Measurements from ENCODE around the gene LIME1. TPM values are rescaled to one million over a fixed set of nuclear protein-coding genes. Genes with fewer than 3 reads are reported as not detected.

Gene LIME1
- total and polyA plus RNA-seq, 2 of the 8 experiments (the other 6 are each of a cell fraction or from before 2014, with no cell fraction given): 4.5 to 5.9 TPM

DNA sequence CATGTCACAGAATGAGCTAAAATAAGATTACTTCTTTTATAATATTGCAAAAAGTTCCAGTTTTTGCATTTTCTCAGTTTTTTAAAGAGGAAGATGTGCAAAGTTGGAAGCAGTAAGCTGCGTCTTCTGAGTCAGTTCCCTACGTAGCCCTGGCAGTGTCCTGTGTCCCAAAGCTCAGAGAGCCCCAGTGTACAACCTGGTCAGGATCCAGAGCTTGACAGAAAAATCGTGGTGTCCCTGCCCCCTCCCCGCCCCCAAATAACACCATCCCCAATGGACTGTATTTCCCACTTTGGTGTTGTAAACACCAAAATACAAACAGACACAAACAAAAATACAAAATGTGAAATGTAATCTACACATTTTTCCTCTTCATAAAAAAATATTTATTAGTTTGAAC is 7.7 kb downstream of the LIME1 start:
- Histone ChIP-seq H2BK15ac (ENCODE audit: low read length) (no peak overlapping the region), H3K9me3 (ENCODE audit: insufficient read depth in 2 of 2, low read depth in 1 of 2, low read length in 1 of 2) (no peaks in the 10 kb centered on the region), H3K36me3 (ENCODE audit: control insufficient read depth in 2 of 4, insufficient read depth in 4 of 4, low read length in 3 of 4) (peaks cover 0 to 12% (median 6%) of the 10 kb centered on the region in 4 experiments; a peak in 3 of 8 replicates), H3K4me2 (ENCODE audit: insufficient read depth in 1 of 2, low read depth in 2 of 2, low read length in 2 of 2) (no peak overlapping the region), H3K4me1 (replicated peaks in 1 of 4; ENCODE audit: control insufficient read depth in 3 of 4, insufficient read depth in 4 of 4, low read length in 3 of 4) (peaks cover 0 to 8% (median 7%) of the 10 kb centered on the region in 4 experiments; a peak in 5 of 7 replicates), H3K23ac (ENCODE audit: insufficient read length) (no peak overlapping the region), H4K8ac (ENCODE audit: extremely low read depth, insufficient read depth, low read length) (no peak overlapping the region), H2BK20ac (ENCODE audit: low read length) (no peak overlapping the region), H3K23me2 (ENCODE audit: low read depth, low read length) (peaks cover 8% of the 10 kb centered on the region; the same call in 1 of the 2 replicates), H3K14ac (ENCODE audit: insufficient read length) (no peak overlapping the region), H2BK120ac (replicated peaks; ENCODE audit: low read depth, low read length) (no peak overlapping the region), H3K27ac (ENCODE audit: low read depth, low read length) (no peak overlapping the region), H3K18ac (ENCODE audit: extremely low read depth, low read length) (no peak overlapping the region), H3K4ac (replicated peaks; ENCODE audit: insufficient read length, low read depth, low read length) (no peak overlapping the region), H3K56ac (replicated peaks; ENCODE audit: insufficient read length, low read depth, low read length) (no peak overlapping the region), H2AK5ac (ENCODE audit: low read depth, low read length) (no peak overlapping the region), H3K9ac (replicated peaks in 1 of 4; ENCODE audit: extremely low read depth in 1 of 4, low read depth in 3 of 4, low read length in 3 of 4) (no peak overlapping the region), H3K79me2 (ENCODE audit: control insufficient read depth in 1 of 2, insufficient read depth in 2 of 2, low read length in 2 of 2) (no peaks in the 10 kb centered on the region), H2BK12ac (ENCODE audit: low read depth, low read length) (no peak overlapping the region), H2BK5ac (ENCODE audit: low read depth, low read length) (no peak overlapping the region), H4K91ac (replicated peaks; ENCODE audit: insufficient read length, low read length) (no peak overlapping the region), H4K5ac (ENCODE audit: insufficient read length, low read depth, low read length) (no peak overlapping the region), H3K4me3 (ENCODE audit: extremely low read depth in 1 of 4, insufficient read depth in 2 of 4, low read depth in 3 of 4, low read length in 4 of 4) (no peak overlapping the region), H3K27me3 (replicated peaks in 1 of 4; ENCODE audit: control insufficient read depth in 3 of 4, extremely low read depth in 1 of 4, insufficient read depth in 3 of 4, low read length in 3 of 4) (no peaks in the 10 kb centered on the region), H2AFZ (ENCODE audit: low read length) (no peak overlapping the region), H3K79me1 (ENCODE audit: low read depth, low read length) (no peaks in the 10 kb centered on the region; the same call in 1 of the 2 replicates), H4K20me1 (replicated peaks in 1 of 2; ENCODE audit: control insufficient read depth in 1 of 2, insufficient read depth in 2 of 2, low read length in 2 of 2) (peaks cover 0 to 3% of the 10 kb centered on the region in 2 experiments)
- WGBS, 2 experiments (ENCODE audit: extremely low coverage in 1 of 2, insufficient coverage in 1 of 2, insufficient read length in 1 of 2, insufficient replicate concordance in 2 of 2, low coverage in 1 of 2, low lambda C conversion rate in 2 of 2, missing lambda C conversion rate in 1 of 2): 83% methylated on average over 4 of the region's 4 CpGs; no CpG with 5 or more reads in 1 of the 2 experiments
- no peak for FAIRE-seq
- ChIA-PET POLR2A (ENCODE audit: partially characterized antibody) (interaction anchor here (0.8 kb wide), 1 partner anchor 196 kb away, joined by 3 read pairs; no protein-coding TSS in a partner anchor), CTCF (ENCODE audit: partially characterized antibody) (interaction anchor here (0.6 to 1.2 kb wide), 3 partner anchors 61 to 150 kb away, joined by 3 read pairs; no protein-coding TSS in a partner anchor)
- no peak for DNase-seq (ENCODE audit: low read depth in 1 of 2, low spot score in 2 of 2)
- TF ChIP-seq CHD2 (IDR thresholded peaks at IDR 0.05; ENCODE audit: low read length): no peak
